GM10266 (cell line): Measurements from ENCODE around the gene FBXO21.
A peak's percentile ranks its signal among the peaks of the same experiment; 100 is the strongest.

Source experiments
- DNase-seq: peaks from one replicate; pipeline ENCODE4 v3.0.0; 2012; ENCODE audit errors: extremely low spot score
- TF ChIP-seq, protein P1 (sequence below): IDR thresholded peaks from 2 replicates; pipeline ENCODE4 v1.5.1; 2012; ENCODE audit warnings: mild to moderate bottlenecking, low read depth; ENCODE audit not compliant: control insufficient read depth, insufficient read depth; ENCODE audit errors: missing control alignments

The FBXO21 gene

GRCh38 chr12:117124421-117125271 lies 65.6 kb downstream of the FBXO21 start:
- DNase-seq = no peak
- TF ChIP-seq, protein P1, sequence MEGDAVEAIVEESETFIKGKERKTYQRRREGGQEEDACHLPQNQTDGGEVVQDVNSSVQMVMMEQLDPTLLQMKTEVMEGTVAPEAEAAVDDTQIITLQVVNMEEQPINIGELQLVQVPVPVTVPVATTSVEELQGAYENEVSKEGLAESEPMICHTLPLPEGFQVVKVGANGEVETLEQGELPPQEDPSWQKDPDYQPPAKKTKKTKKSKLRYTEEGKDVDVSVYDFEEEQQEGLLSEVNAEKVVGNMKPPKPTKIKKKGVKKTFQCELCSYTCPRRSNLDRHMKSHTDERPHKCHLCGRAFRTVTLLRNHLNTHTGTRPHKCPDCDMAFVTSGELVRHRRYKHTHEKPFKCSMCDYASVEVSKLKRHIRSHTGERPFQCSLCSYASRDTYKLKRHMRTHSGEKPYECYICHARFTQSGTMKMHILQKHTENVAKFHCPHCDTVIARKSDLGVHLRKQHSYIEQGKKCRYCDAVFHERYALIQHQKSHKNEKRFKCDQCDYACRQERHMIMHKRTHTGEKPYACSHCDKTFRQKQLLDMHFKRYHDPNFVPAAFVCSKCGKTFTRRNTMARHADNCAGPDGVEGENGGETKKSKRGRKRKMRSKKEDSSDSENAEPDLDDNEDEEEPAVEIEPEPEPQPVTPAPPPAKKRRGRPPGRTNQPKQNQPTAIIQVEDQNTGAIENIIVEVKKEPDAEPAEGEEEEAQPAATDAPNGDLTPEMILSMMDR = no peak

DNA sequence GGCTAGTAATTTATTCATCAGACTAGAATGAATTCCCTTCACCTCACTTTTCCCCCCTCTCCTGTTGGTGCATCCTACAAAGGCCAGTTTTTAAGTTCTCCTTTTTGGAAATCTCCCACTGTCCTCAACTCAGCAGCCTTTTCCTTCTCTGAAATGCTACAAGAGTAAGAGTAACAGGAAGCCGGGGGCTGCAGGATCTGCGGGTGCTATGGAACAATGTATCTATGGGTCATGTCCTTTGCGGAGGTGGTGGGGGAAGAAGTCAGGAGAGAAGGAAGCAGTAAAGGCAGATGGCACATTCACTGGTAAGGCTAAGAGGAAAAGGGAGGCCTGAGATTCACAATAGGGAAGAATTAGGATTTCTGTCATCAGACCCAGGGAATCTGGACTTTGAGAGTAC lies 68.8 kb downstream of the FBXO21 start:
- TF ChIP-seq, protein P1 = no peak

DNA sequence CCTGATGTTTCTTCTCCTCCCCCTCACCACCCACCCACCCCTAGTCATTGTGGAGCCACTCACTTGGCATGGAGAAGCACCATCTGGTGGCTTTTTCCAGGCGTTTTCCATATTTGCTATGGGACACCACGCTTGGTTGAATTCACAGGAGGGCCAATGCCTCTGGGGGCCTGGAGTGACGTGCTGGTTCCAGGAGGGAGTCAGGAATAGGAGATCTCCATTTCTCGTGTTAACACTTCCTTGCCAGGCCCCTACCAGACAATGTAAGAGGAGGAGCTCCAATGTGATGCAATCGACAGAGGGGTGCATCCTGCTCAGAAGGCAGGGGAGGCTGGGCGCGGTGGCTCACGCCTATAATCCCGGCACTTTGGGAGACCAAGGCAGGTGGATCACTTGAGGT lies 69.5 kb downstream of the FBXO21 start:
- no peak for DNase-seq
- TF ChIP-seq, protein P1 = no peak

More for the DNA sequence above, 68.8 kb downstream of the FBXO21 start:
- DNase-seq = no peak

GRCh38 chr12:117119592-117120198 lies 70.6 kb downstream of the FBXO21 start:
- TF ChIP-seq, protein P1 = peak; percentile 72
- peak; percentile 63 for DNase-seq

GRCh38 chr12:117118838-117119591 lies 71.3 kb downstream of the FBXO21 start:
- DNase-seq = no peak
- TF ChIP-seq, protein P1 = no peak

DNA sequence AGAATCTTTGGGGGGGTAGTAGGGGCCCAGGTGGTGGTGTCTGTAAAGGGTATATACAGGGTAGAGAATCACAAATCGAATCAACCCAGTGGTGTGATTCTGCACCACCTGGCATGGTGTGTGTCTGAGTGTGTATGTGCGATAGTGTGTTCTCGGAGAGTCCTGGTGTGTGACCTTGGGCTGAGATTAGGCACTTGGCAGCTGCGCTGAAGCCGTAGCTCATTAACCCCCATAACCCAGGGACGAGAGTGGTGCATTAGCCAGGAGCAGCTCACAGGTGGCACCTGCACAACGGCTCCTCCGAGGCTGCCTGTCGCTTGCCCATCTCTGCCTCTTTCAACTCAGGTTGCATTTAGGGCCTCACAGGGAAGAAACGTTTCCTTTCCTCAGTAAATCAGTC lies 75.5 kb downstream of the FBXO21 start:
- TF ChIP-seq, protein P1 = no peak
- DNase-seq = no peak

DNA sequence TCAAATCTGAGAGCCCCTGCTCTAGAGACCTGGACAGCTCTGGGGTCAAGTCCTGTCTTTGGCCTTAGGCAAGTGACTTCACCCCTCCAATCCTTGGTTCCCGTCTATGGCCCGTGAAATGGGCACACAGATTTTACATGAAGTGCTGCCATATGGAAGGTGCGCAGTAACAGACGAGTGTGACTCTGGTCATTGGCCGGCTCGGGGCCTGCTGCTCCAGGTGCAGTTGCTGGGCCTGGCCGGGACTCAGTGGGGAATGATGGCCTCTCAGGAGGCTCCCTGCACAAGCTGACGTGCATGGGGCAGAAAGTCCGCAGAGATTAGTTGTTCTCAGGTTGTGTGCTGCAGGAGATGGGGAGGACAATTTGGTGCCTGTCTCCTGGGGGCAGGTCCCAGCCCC lies 77.0 kb downstream of the FBXO21 start:
- no peak for DNase-seq
- TF ChIP-seq, protein P1 = no peak
